Large intestine (tissue), 12 donors: ENCODE results near the gene TKFC. TPM values are rescaled to one million over a fixed set of nuclear protein-coding genes. Genes with fewer than 3 reads are reported as not detected.
A peak's percentile ranks its signal among the peaks of the same experiment; 100 is the strongest.

Experiments
- DNase-seq, 2 donors: peaks; one replicate each; pipeline versions ENCODE4 v3.0.0 to v3.0.0-alpha.2; 2013
- H3K27ac ChIP-seq: one replicate; pipeline ENCODE4 v1.5.1; 2013; ENCODE audit warnings: low read length
- H3K27me3 ChIP-seq: 2 replicates; pipeline ENCODE4 v1.6.1; 2013; ENCODE audit warnings: low read length; ENCODE audit not compliant: control insufficient read depth, insufficient read depth
- H3K36me3 ChIP-seq: 2 replicates; pipeline ENCODE4 v1.6.1; 2013; ENCODE audit warnings: low read length; ENCODE audit not compliant: control insufficient read depth, insufficient read depth
- H3K4me1 ChIP-seq: one replicate; pipeline ENCODE4 v1.6.1; 2013; ENCODE audit warnings: low read length; ENCODE audit not compliant: control insufficient read depth, insufficient read depth
- H3K4me3 ChIP-seq: one replicate; pipeline ENCODE4 v1.5.1; 2013; ENCODE audit warnings: low read length
- H3K9me3 ChIP-seq: one replicate; pipeline ENCODE4 v1.6.1; 2013; ENCODE audit warnings: mild to moderate bottlenecking, low read depth, low read length, moderate library complexity; ENCODE audit not compliant: control insufficient read depth
- WGBS: methylation state at CpG from one replicate; pipeline ENCODE4 v1.1.5; 2013; ENCODE audit warnings: low lambda C conversion rate; ENCODE audit not compliant: insufficient coverage; 5-methylcytosine and 5-hydroxymethylcytosine counted together
- long read RNA-seq, 11 donors: transcript quantifications; one replicate each; lab custom pipeline, GENCODE V29; 2026
- polyA plus RNA-seq: library from polyadenylated mRNA; unstranded; fragments of 120-200 nt; gene quantifications from one replicate; pipeline ENCODE4 v1.2.1, GENCODE V29; 2013

The TKFC gene
- 285 TPM for polyA plus RNA-seq
- long read RNA-seq, donor 1, full-length matches to known transcripts, result 4 of 15 reads
- long read RNA-seq, donor 1, partial matches to known transcripts, result 11 of 15 reads
- long read RNA-seq, donor 1, other reads (novel, unspliced or antisense), result 0 of 15 reads
- long read RNA-seq, donor 2, full-length matches to known transcripts, result 8 of 58 reads
- long read RNA-seq, donor 2, partial matches to known transcripts, result 50 of 58 reads
- long read RNA-seq, donor 2, other reads (novel, unspliced or antisense), result 0 of 58 reads
- long read RNA-seq, donor 3, result 0 reads
- long read RNA-seq, donor 4, result 0 reads
- long read RNA-seq, donor 5, full-length matches to known transcripts, result 1 of 1 reads
- long read RNA-seq, donor 5, partial matches to known transcripts, result 0 of 1 reads
- long read RNA-seq, donor 5, other reads (novel, unspliced or antisense), result 0 of 1 reads
- long read RNA-seq, donor 6, full-length matches to known transcripts, result 6 of 69 reads
- long read RNA-seq, donor 6, partial matches to known transcripts, result 63 of 69 reads
- long read RNA-seq, donor 6, other reads (novel, unspliced or antisense), result 0 of 69 reads
- long read RNA-seq, donor 7, partial matches to known transcripts, result 9 of 10 reads
- long read RNA-seq, donor 7, other reads (novel, unspliced or antisense), result 0 of 10 reads
- long read RNA-seq, donor 8, full-length matches to known transcripts, result 8 of 46 reads
- long read RNA-seq, donor 8, partial matches to known transcripts, result 33 of 46 reads
- long read RNA-seq, donor 8, other reads (novel, unspliced or antisense), result 5 of 46 reads
- long read RNA-seq, donor 9, partial matches to known transcripts, result 20 of 23 reads
- long read RNA-seq, donor 9, other reads (novel, unspliced or antisense), result 0 of 23 reads
- long read RNA-seq, donor 10, full-length matches to known transcripts, result 3 of 69 reads
- long read RNA-seq, donor 10, partial matches to known transcripts, result 66 of 69 reads
- long read RNA-seq, donor 10, other reads (novel, unspliced or antisense), result 0 of 69 reads
- long read RNA-seq, donor 11, partial matches to known transcripts, result 21 of 29 reads
- long read RNA-seq, donor 11, other reads (novel, unspliced or antisense), result 7 of 29 reads

DNA sequence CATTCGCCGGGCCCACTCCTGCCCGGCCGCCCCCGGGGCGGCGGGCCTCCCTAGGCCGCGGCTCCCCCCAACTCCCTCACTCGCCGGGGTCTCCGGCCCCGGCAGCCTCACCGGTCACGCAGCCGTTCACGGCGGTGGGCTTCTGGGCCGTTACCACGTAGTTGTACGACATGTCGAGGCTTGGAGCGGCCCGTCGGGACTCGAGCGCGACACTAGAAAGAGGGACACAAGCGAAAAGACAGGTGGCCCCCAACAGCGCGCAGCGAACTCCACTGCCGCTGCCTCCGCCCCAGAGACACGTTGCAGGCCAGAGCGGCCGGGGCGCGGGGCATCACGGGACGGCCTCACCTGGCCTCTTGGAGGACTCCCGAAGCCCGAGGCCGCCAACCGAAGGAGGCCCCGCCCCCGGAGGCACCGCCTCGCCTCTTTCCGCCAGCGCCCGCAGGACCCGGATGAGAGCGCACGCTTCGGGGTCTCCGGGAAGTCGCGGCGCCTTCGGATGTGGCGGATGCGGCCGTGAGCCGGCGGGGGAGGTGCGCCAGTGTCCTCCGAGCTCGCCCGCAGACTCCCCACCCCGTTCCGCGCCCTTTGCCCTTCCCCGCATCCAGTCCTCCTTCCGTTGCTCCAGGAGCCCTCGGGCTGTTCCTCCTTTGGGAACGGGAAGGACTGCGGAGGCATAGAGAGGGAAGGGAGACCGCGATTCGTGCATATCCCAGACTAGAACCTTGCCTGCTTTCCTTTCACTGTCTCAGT lies at the start of gene TKFC, which contains the start of gene DDB1:
Gene TKFC, plus strand, starts transcription at position 432 of the 753 bp plus-strand sequence. CDS start 1,501 bp downstream, outside the sequence.
Gene DDB1, minus strand, starts transcription at position 309 of the 753 bp plus-strand sequence. Its CDS starts 137 bp downstream, at position 172.
- Histone ChIP-seq H3K36me3 (peaks cover 30% of the 10 kb centered on the region), H3K27ac (peak within 1 kb of the TSS; percentile 96), H3K4me1 (peaks cover 38% of the 10 kb centered on the region), H3K9me3 (peaks cover 2% of the 10 kb centered on the region), H3K4me3 (peak within 1 kb of the TSS; percentile 92), H3K27me3 (no peaks in the 10 kb centered on the region)
- WGBS, result no CpG with 5 or more reads among the region's 81 CpGs
- DNase-seq, result peak; percentile 94 to 97

GRCh38 chr11:61283613-61284012 lies 49.4 kb upstream of the TKFC start:
- Histone ChIP-seq H3K27me3 (no peaks in the 10 kb centered on the region), H3K4me1 (no peaks in the 10 kb centered on the region), H3K4me3 (no peak overlapping the region), H3K9me3 (no peaks in the 10 kb centered on the region), H3K36me3 (no peaks in the 10 kb centered on the region), H3K27ac (no peak overlapping the region)
- DNase-seq, result no peak
- WGBS, result 80% methylated on average over 1 of the region's 4 CpGs

DNA sequence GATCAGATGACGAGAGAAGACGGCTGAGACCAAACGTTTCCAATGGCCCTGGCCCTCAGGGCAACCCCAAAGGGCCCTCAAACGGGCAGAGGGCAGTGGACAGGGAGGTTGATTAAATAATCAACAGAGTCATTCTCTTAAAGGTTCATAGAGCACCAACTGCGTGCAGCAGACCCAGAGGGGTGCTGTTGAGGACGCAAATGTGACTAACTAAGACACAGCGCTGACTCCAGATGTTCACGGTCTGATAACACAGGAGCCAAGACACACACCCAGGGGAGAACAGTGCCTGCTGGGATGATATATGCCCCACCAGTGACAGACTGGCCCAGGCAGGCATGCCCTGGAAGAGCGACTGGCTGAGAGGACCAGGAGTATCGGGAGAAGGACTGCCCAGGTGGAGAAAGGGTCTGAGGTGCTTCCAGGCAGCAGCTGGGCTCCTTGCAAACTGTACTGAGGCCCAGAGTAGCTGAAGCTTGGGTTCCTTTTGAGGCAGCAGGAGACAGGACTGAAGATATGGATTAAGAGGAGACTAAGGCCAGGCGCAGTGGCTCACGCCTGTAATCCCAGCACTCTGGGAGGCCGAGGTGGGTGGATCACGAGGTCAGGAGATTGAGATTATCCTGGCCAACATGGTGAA lies 45.6 kb upstream of the TKFC start:
- Histone ChIP-seq H3K27ac (no peak overlapping the region), H3K27me3 (no peaks in the 10 kb centered on the region), H3K4me3 (no peak overlapping the region), H3K4me1 (no peaks in the 10 kb centered on the region), H3K36me3 (no peaks in the 10 kb centered on the region), H3K9me3 (no peaks in the 10 kb centered on the region)
- WGBS, result no CpG with 5 or more reads among the region's 14 CpGs
- DNase-seq, result no peak

- peaks cover 3% of the 10 kb centered on the region for H3K9me3 ChIP-seq
- H3K27ac ChIP-seq, result no peak overlapping the region
- H3K27me3 ChIP-seq, result peaks cover 12% of the 10 kb centered on the region
- no CpG with 5 or more reads among the region's 12 CpGs for WGBS
- DNase-seq, result no peak
- no peaks in the 10 kb centered on the region for H3K36me3 ChIP-seq
- H3K4me1 ChIP-seq, result peaks cover 17% of the 10 kb centered on the region
- H3K4me3 ChIP-seq, result no peak overlapping the region
These were observed 41.9 kb upstream of the TKFC start for GRCh38 chr11:61290905-61291690.

DNA sequence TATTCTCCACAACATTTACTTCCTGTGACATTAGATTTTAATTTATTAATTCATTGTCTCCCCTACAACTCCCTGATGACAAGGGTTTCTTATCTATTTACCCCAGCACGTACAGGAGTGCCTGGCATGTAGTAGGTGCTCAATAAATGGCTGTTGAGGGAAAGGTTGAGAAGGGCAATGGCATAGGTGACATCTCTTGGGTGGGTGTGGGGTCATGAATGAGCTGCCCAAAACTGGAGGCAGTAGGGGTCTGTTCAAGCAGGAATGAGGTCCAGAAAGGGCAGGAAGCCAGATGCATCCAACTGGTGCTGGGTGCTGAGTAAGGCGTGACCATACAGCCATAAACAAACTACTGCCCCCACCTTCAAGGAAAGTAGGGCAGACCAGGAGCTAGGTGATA lies 40.7 kb upstream of the TKFC start:
- Histone ChIP-seq H3K9me3 (peaks cover 3% of the 10 kb centered on the region), H3K27ac (no peak overlapping the region), H3K36me3 (no peaks in the 10 kb centered on the region), H3K27me3 (peaks cover 12% of the 10 kb centered on the region), H3K4me1 (peaks cover 17% of the 10 kb centered on the region), H3K4me3 (no peak overlapping the region)
- DNase-seq, result no peak
- no CpG with 5 or more reads among the region's 2 CpGs for WGBS

- Histone ChIP-seq H3K9me3 (peaks cover 3% of the 10 kb centered on the region), H3K4me1 (peaks cover 25% of the 10 kb centered on the region), H3K36me3 (peaks cover 3% of the 10 kb centered on the region), H3K27me3 (peaks cover 12% of the 10 kb centered on the region), H3K4me3 (peak overlapping the region; percentile 52), H3K27ac (no peak overlapping the region)
- no CpG with 5 or more reads among the region's 60 CpGs for WGBS
- DNase-seq, result peak; percentile 44 to 66
These were observed 38.9 kb upstream of the TKFC start for GRCh38 chr11:61293867-61294716.

DNA sequence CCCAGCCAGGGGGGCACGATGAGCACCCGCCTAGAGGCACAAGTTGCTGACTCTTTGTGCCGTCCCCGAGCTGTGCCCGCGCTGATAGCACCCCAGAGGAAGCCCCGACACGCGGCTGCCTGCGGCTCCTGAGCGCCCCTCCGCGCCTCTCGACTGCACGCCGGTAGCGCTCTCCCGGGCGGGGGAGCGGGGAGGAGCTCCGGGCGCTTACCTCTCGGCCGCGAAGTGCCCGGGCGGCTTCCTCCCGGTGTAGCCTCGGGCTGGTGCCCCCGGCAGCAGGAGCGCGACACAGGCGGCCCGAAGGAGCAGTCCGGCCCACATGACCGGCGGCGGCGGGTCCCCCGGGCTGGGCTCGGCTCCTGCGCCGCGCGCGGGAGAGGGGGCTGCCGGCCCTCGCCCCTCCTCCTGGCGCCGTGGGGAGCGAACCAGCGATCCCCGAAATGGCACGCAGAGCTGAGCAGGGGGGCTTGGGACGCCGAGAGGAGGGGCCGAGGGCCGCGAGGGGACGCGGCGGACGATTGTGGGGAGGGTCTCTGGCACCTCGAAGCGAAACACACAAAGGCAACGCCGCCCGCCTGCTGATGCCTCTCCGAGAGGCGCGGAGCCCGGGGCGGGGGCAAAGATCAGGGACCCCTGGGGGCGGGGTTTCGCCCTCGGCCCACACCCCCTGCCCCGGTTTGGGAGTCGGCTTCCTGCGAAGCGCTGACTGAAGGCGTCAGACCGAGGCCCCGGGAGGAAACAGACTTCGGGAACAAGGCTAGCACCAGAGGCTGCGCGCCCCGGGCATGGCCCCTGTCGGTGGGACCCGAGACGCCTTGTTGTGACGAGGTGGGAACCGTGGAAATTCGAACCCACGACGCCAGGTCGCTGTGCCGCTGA lies 38.1 kb upstream of the TKFC start, which contains the start of gene VWCE:
Gene VWCE, minus strand, starts transcription at position 600 of the 879 bp plus-strand sequence. Its CDS starts 279 bp downstream, at position 321.
- peaks cover 32% of the 10 kb centered on the region for H3K4me1 ChIP-seq
- H3K27me3 ChIP-seq, result peaks cover 12% of the 10 kb centered on the region
- peak within 1 kb of the TSS; percentile 52 for H3K4me3 ChIP-seq
- no CpG with 5 or more reads among the region's 97 CpGs for WGBS
- no peak within 1 kb of the TSS for H3K27ac ChIP-seq
- peak; percentile 61 to 84 for DNase-seq
- H3K9me3 ChIP-seq, result peaks cover 3% of the 10 kb centered on the region
- peaks cover 11% of the 10 kb centered on the region for H3K36me3 ChIP-seq

DNA sequence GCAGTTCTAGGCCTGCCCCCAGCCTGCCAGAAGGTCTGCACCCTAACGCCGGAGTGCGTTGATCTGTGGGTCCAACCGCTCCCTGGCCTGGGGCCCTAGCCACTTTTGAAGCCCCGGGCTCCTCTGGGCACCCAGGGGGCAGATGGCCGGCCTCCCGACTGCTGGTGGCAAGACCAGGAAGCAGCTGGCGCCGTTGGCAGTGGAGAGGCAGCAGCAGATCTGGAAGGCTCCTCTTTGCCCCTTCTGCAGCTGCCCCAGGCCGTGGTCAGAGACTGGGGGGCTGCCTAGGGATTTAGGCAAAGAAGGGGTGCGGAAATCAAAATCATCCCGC lies 37.5 kb upstream of the TKFC start:
- Histone ChIP-seq H3K36me3 (peaks cover 17% of the 10 kb centered on the region), H3K9me3 (peaks cover 3% of the 10 kb centered on the region), H3K27me3 (peaks cover 12% of the 10 kb centered on the region), H3K4me1 (peaks cover 32% of the 10 kb centered on the region), H3K4me3 (peak overlapping the region; percentile 52), H3K27ac (no peak overlapping the region)
- WGBS, result no CpG with 5 or more reads among the region's 12 CpGs
- DNase-seq, result no peak
